Trophoblast cell (in vitro differentiated cells and primary cell): Measurements from ENCODE around the gene CALU.

Experiments
- DNase-seq, 2 donors: peaks; one replicate each; pipeline ENCODE4 v3.0.0-alpha.2; 2016
- H2AFZ ChIP-seq: 2 replicates; pipeline ENCODE4 v1.6.1; 2013; ENCODE audit warnings: low read length, moderate library complexity, mild to moderate bottlenecking; ENCODE audit not compliant: insufficient read depth, poor library complexity
- H2AK5ac ChIP-seq: 2 replicates; pipeline ENCODE4 v1.6.1; 2013; ENCODE audit warnings: mild to moderate bottlenecking, low read length
- H2BK120ac ChIP-seq: 2 replicates; pipeline ENCODE4 v1.6.1; 2013; ENCODE audit warnings: low read length, mild to moderate bottlenecking, moderate library complexity; ENCODE audit not compliant: insufficient read depth, poor library complexity
- H2BK12ac ChIP-seq: 2 replicates; pipeline ENCODE4 v1.6.1; 2013; ENCODE audit warnings: mild to moderate bottlenecking, low read length, moderate library complexity
- H2BK5ac ChIP-seq: 2 replicates; pipeline ENCODE4 v1.6.1; 2013; ENCODE audit warnings: low read length, low read depth, moderate library complexity, mild to moderate bottlenecking; ENCODE audit not compliant: poor library complexity
- H3K14ac ChIP-seq: 2 replicates; pipeline ENCODE4 v1.6.1; 2013; ENCODE audit warnings: mild to moderate bottlenecking, low read length
- H3K18ac ChIP-seq: 2 replicates; pipeline ENCODE4 v1.6.1; 2013; ENCODE audit warnings: mild to moderate bottlenecking, low read length
- H3K23ac ChIP-seq: 2 replicates; pipeline ENCODE4 v1.6.1; 2013; ENCODE audit warnings: low read length
- H3K27ac ChIP-seq: 2 replicates; pipeline ENCODE4 v1.5.1; 2013; ENCODE audit warnings: low read depth, mild to moderate bottlenecking, inconsistent platforms, low read length, moderate library complexity
- H3K27me3 ChIP-seq: 2 replicates; pipeline ENCODE4 v1.6.1; 2013; ENCODE audit warnings: inconsistent platforms, mild to moderate bottlenecking, low read length, moderate library complexity; ENCODE audit not compliant: insufficient read depth
- H3K36me3 ChIP-seq, 2 experiments: 1 replicate in 1 of 2; 2 replicates in 1 of 2; pipeline ENCODE4 v1.6.1; 2013; ENCODE audit warnings: low read length in 2 of 2, mild to moderate bottlenecking in 2 of 2, moderate library complexity in 1 of 2; ENCODE audit not compliant: insufficient read depth in 2 of 2, control insufficient read depth in 1 of 2
- H3K4ac ChIP-seq: 2 replicates; pipeline ENCODE4 v1.6.1; 2013; ENCODE audit warnings: low read depth, mild to moderate bottlenecking, low read length, moderate library complexity
- H3K4me1 ChIP-seq, 2 experiments: 1 replicate in 1 of 2; 2 replicates in 1 of 2; pipeline ENCODE4 v1.6.1; 2013; ENCODE audit warnings: low read length in 2 of 2, mild to moderate bottlenecking in 2 of 2, moderate library complexity in 1 of 2; ENCODE audit not compliant: insufficient read depth in 2 of 2, control insufficient read depth in 1 of 2
- H3K4me2 ChIP-seq: 2 replicates; pipeline ENCODE4 v1.6.1; 2013; ENCODE audit warnings: inconsistent platforms, mild to moderate bottlenecking, low read length, moderate library complexity
- H3K4me3 ChIP-seq: 2 replicates; pipeline ENCODE4 v1.5.1; 2013; ENCODE audit warnings: mild to moderate bottlenecking, low read depth, low read length, inconsistent platforms
- H3K79me1 ChIP-seq: one replicate; pipeline ENCODE4 v1.6.1; 2013; ENCODE audit warnings: low read length
- H3K79me2 ChIP-seq: 2 replicates; pipeline ENCODE4 v1.6.1; 2013; ENCODE audit warnings: low read length, mild to moderate bottlenecking; ENCODE audit not compliant: control insufficient read depth, insufficient read depth, poor library complexity
- H3K9ac ChIP-seq: 2 replicates; pipeline ENCODE4 v1.6.1; 2013; ENCODE audit warnings: mild to moderate bottlenecking, low read length
- H3K9me3 ChIP-seq: 2 replicates; pipeline ENCODE4 v1.6.1; 2013; ENCODE audit warnings: low read depth, mild to moderate bottlenecking, control low read depth, inconsistent platforms, low read length; ENCODE audit not compliant: insufficient read depth
- H4K12ac ChIP-seq: 2 replicates; pipeline ENCODE4 v1.6.1; 2013; ENCODE audit warnings: low read depth, mild to moderate bottlenecking, low read length, moderate library complexity
- H4K8ac ChIP-seq: 2 replicates; pipeline ENCODE4 v1.6.1; 2013; ENCODE audit warnings: low read depth, mild to moderate bottlenecking, low read length, moderate library complexity
- H4K91ac ChIP-seq: one replicate; pipeline ENCODE4 v1.6.1; 2013; ENCODE audit warnings: low read depth, mild to moderate bottlenecking, low read length, moderate library complexity
- WGBS: extraction: QIAGEN DNeasy Blood & Tissue Kit; methylation state at CpG from one replicate; pipeline ENCODE4 v1.1.7; 2013; ENCODE audit warnings: missing lambda C conversion rate; ENCODE audit not compliant: insufficient read length, insufficient coverage; ENCODE audit errors: extremely low coverage; 5-methylcytosine and 5-hydroxymethylcytosine counted together

The CALU gene

GRCh38 chr7:128785738-128786137 lies 46.6 kb downstream of the CALU start:
- Histone ChIP-seq H3K4me2 (no peak overlapping the region), H3K4me3 (no peak overlapping the region), H2AFZ (no peak overlapping the region), H3K27ac (no peak overlapping the region), H3K4me1 (peaks cover 0 to 3% of the 10 kb centered on the region in 2 experiments), H4K8ac (no peak overlapping the region), H2BK12ac (no peak overlapping the region), H3K9me3 (peaks cover 3% of the 10 kb centered on the region), H2BK120ac (no peak overlapping the region), H3K14ac (no peak overlapping the region), H3K18ac (no peak overlapping the region), H3K79me2 (no peaks in the 10 kb centered on the region), H4K91ac (no peak overlapping the region), H3K79me1 (no peaks in the 10 kb centered on the region), H3K4ac (no peak overlapping the region), H3K36me3 (no peaks in the 10 kb centered on the region), H2BK5ac (no peak overlapping the region), H2AK5ac (no peak overlapping the region), H4K12ac (no peak overlapping the region), H3K27me3 (peaks cover 3% of the 10 kb centered on the region), H3K23ac (no peak overlapping the region), H3K9ac (no peak overlapping the region)
- WGBS: no CpG with 5 or more reads among the region's 3 CpGs
- no peak for DNase-seq

- no peak overlapping the region for H3K4me2 ChIP-seq
- DNase-seq: no peak
Observed at GRCh38 chr7:128788446-128789412, 49.6 kb downstream of the CALU start.

GRCh38 chr7:128790315-128791041 lies 51.3 kb downstream of the CALU start:
- Histone ChIP-seq H2AFZ (no peak overlapping the region), H3K27me3 (peaks cover 6% of the 10 kb centered on the region), H4K12ac (peak overlapping the region; percentile 43), H2BK120ac (no peak overlapping the region), H4K8ac (peak overlapping the region; percentile 72), H2AK5ac (no peak overlapping the region), H3K18ac (no peak overlapping the region), H3K4me3 (peak overlapping the region; percentile 77), H3K9me3 (peaks cover 3% of the 10 kb centered on the region), H3K36me3 (no peaks in the 10 kb centered on the region), H3K27ac (no peak overlapping the region), H3K4me1 (peaks cover 0 to 7% of the 10 kb centered on the region in 2 experiments), H3K14ac (no peak overlapping the region), H3K4ac (no peak overlapping the region), H3K9ac (no peak overlapping the region), H3K79me1 (peaks cover 3% of the 10 kb centered on the region), H2BK12ac (no peak overlapping the region), H3K4me2 (peak overlapping the region; percentile 88), H3K23ac (no peak overlapping the region), H3K79me2 (peaks cover 2% of the 10 kb centered on the region), H4K91ac (no peak overlapping the region), H2BK5ac (no peak overlapping the region)
- WGBS: no CpG with 5 or more reads among the region's 45 CpGs
- no peak for DNase-seq

More at GRCh38 chr7:128788446-128789412, 49.6 kb downstream of the CALU start:
- no peak overlapping the region for H4K8ac ChIP-seq
- H3K27ac ChIP-seq: no peak overlapping the region
- no peaks in the 10 kb centered on the region for H3K36me3 ChIP-seq
- no peak overlapping the region for H3K14ac ChIP-seq
- H2BK120ac ChIP-seq: no peak overlapping the region
- H3K79me1 ChIP-seq: peaks cover 3% of the 10 kb centered on the region
- no peak overlapping the region for H2AK5ac ChIP-seq
- no peak overlapping the region for H3K23ac ChIP-seq
- H3K4me3 ChIP-seq: no peak overlapping the region
- H2BK12ac ChIP-seq: no peak overlapping the region
- no peak overlapping the region for H3K9ac ChIP-seq
- no peak overlapping the region for H3K4ac ChIP-seq
- H3K27me3 ChIP-seq: peaks cover 6% of the 10 kb centered on the region
- WGBS: no CpG with 5 or more reads among the region's 9 CpGs
- no peak overlapping the region for H2BK5ac ChIP-seq
- H3K79me2 ChIP-seq: peaks cover 2% of the 10 kb centered on the region
- peaks cover 0 to 7% of the 10 kb centered on the region in 2 experiments for H3K4me1 ChIP-seq
- peaks cover 3% of the 10 kb centered on the region for H3K9me3 ChIP-seq
- H2AFZ ChIP-seq: no peak overlapping the region
- no peak overlapping the region for H4K12ac ChIP-seq
- H4K91ac ChIP-seq: no peak overlapping the region
- H3K18ac ChIP-seq: no peak overlapping the region

GRCh38 chr7:128791121-128791971 lies 52.2 kb downstream of the CALU start, which contains the start of gene CCDC136:
CCDC136 (plus strand) TSS chr7:128791968; CDS start chr7:128792412, 444 bp downstream.
- peaks cover 3% of the 10 kb centered on the region for H3K9me3 ChIP-seq
- peaks cover 3% of the 10 kb centered on the region for H3K79me1 ChIP-seq
- no peak within 1 kb of the TSS for H3K27ac ChIP-seq
- no peaks in the 10 kb centered on the region for H3K36me3 ChIP-seq
- no peak within 1 kb of the TSS for H2AK5ac ChIP-seq
- peak within 1 kb of the TSS; percentile 66 for H2AFZ ChIP-seq
- H3K14ac ChIP-seq: peak within 1 kb of the TSS; percentile 39
- peak within 1 kb of the TSS; percentile 77 for H3K4me3 ChIP-seq
- no peak within 1 kb of the TSS for H4K12ac ChIP-seq
- peak within 1 kb of the TSS; percentile 88 for H3K4me2 ChIP-seq
- no peak within 1 kb of the TSS for H2BK5ac ChIP-seq
- H3K4ac ChIP-seq: peak within 1 kb of the TSS; percentile 10
- H4K91ac ChIP-seq: peak within 1 kb of the TSS; percentile 70
- H3K23ac ChIP-seq: no peak within 1 kb of the TSS
- no peak within 1 kb of the TSS for H2BK12ac ChIP-seq
- WGBS: no CpG with 5 or more reads among the region's 80 CpGs
- DNase-seq: peak in 1 of 2 donors; percentile 57
- H2BK120ac ChIP-seq: no peak within 1 kb of the TSS
- H3K18ac ChIP-seq: peak within 1 kb of the TSS; percentile 60
- H3K79me2 ChIP-seq: peaks cover 2% of the 10 kb centered on the region
- peaks cover 6% of the 10 kb centered on the region for H3K27me3 ChIP-seq
- peaks cover 0 to 7% of the 10 kb centered on the region in 2 experiments for H3K4me1 ChIP-seq
- peak within 1 kb of the TSS; percentile 72 for H4K8ac ChIP-seq
- H3K9ac ChIP-seq: no peak within 1 kb of the TSS
